HEK293T (cell line): ENCODE data around the gene VSIR.

Source experiments
- ARNT ChIP-seq: fragments of 450-650 bp; IDR thresholded peaks from 2 replicates; pipeline ENCODE4 v1.6.1; 2017; ENCODE audit warnings: mild to moderate bottlenecking
- BHLHE40 ChIP-seq: fragments of 450-650 bp; IDR thresholded peaks from 2 replicates; pipeline ENCODE4 v1.6.1; 2016; ENCODE audit warnings: mild to moderate bottlenecking, moderate library complexity, borderline replicate concordance
- CTBP1 ChIP-seq: fragments of 450-650 bp; IDR thresholded peaks from 2 replicates; pipeline ENCODE4 v1.6.1; 2016; ENCODE audit warnings: borderline replicate concordance
- ELF4 ChIP-seq: fragments of 450-650 bp; IDR thresholded peaks from 2 replicates; pipeline ENCODE4 v1.6.1; 2017; ENCODE audit warnings: antibody characterized with exemption
- FOXA1 ChIP-seq: fragments of 450-650 bp; IDR thresholded peaks from 2 replicates; pipeline ENCODE4 v1.6.1; 2016; ENCODE audit warnings: mild to moderate bottlenecking
- FOXK2 ChIP-seq: fragments of 450-650 bp; IDR thresholded peaks from 2 replicates; pipeline ENCODE4 v1.6.1; 2016; ENCODE audit warnings: mild to moderate bottlenecking
- FOXM1 ChIP-seq: fragments of 450-650 bp; IDR thresholded peaks from 2 replicates; pipeline ENCODE4 v1.6.1; 2017; ENCODE audit warnings: mild to moderate bottlenecking, borderline replicate concordance
- L3MBTL2 ChIP-seq: fragments of 450-650 bp; conservative IDR thresholded peaks from 2 replicates; pipeline ENCODE4 v1.6.1; 2016; ENCODE audit warnings: mild to moderate bottlenecking
- LEF1 ChIP-seq: fragments of 450-650 bp; IDR thresholded peaks from 2 replicates; pipeline ENCODE4 v1.6.1; 2017; ENCODE audit warnings: mild to moderate bottlenecking, borderline replicate concordance
- SUZ12 ChIP-seq: fragments of 450-650 bp; IDR thresholded peaks from 2 replicates; pipeline ENCODE4 v1.6.1; 2016; ENCODE audit warnings: mild to moderate bottlenecking
- TARDBP ChIP-seq: fragments of 450-650 bp; IDR thresholded peaks from 2 replicates; pipeline ENCODE4 v1.6.1; 2016
- ZNF384 ChIP-seq: fragments of 450-650 bp; IDR thresholded peaks from 2 replicates; pipeline ENCODE4 v1.6.1; 2016

DNA sequence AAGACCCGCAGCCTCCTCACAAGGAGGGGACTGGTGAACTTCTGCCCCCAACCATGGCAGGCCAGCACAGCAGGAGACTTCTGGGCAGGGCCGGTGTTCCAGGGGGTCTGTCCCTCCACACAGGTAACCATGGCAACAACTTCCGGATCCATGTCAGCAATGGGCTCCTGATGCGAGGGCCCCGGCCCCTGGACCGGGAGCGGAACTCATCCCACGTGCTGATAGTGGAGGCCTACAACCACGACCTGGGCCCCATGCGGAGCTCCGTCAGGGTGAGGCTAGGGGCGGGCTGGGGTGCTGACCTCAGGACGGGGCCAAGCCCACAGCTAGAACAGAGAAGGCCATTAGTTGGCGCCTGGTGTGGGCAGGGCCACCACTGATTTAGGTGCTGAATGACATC, 48.1 kb downstream of the VSIR start:
- TF ChIP-seq SUZ12: no peak
- no peak for TF ChIP-seq FOXK2
- TF ChIP-seq BHLHE40: no peak
- TF ChIP-seq ARNT: no peak
- TF ChIP-seq LEF1: no peak
- no peak for TF ChIP-seq FOXA1
- TF ChIP-seq L3MBTL2: no peak
- no peak for TF ChIP-seq CTBP1
- no peak for TF ChIP-seq FOXM1
- no peak for TF ChIP-seq ELF4
- no peak for TF ChIP-seq TARDBP
- TF ChIP-seq ZNF384: no peak
